ENCODE data around the gene PLXNC1. TPM values are rescaled to one million over a fixed set of nuclear protein-coding genes. Genes with fewer than 3 reads are reported as not detected.

Gene PLXNC1
- total and polyA plus RNA-seq, 9 of the 15 experiments (the other 6 are each of a cell fraction or from before 2014, with no cell fraction given) = 0.08 to 0.87 (median 0.28) TPM

GRCh38 chr12:94228488-94228907, 80.1 kb downstream of the PLXNC1 start:
- 2% methylated on average over 8 of the region's 8 CpGs for WGBS (ENCODE audit: insufficient coverage, low coverage, missing lambda C conversion rate)
- Histone ChIP-seq H3K4me1 (replicated peaks in 1 of 2; ENCODE audit: control insufficient read depth in 2 of 2, insufficient read depth in 2 of 2, low read length in 2 of 2) (no peaks in the 10 kb centered on the region; a peak in 1 of 5 replicates), H3K79me2 (ENCODE audit: control insufficient read depth, insufficient read depth, low read length) (no peaks in the 10 kb centered on the region), H3K9me3 (replicated peaks; ENCODE audit: control insufficient read depth, insufficient read depth, low read depth, low read length) (no peaks in the 10 kb centered on the region), H3K9ac (ENCODE audit: insufficient read depth in 1 of 2, low read depth in 2 of 2, low read length in 2 of 2) (no peak overlapping the region), H3K9me1 (ENCODE audit: control insufficient read depth, insufficient read depth, low read length) (no peaks in the 10 kb centered on the region), H3K4me2 (ENCODE audit: insufficient read depth, low read length) (no peak overlapping the region), H3K4me3 (no peak overlapping the region), H2AFZ (ENCODE audit: low read depth, low read length) (no peak overlapping the region), H3K36me3 (ENCODE audit: control insufficient read depth, insufficient read depth, low read length) (no peaks in the 10 kb centered on the region), H3K27me3 (ENCODE audit: control insufficient read depth in 2 of 2, insufficient read depth in 2 of 2, low read length in 2 of 2) (peaks cover 36 to 49% of the 10 kb centered on the region in 2 experiments), H4K20me1 (replicated peaks; ENCODE audit: control insufficient read depth, insufficient read depth, low read length) (no peaks in the 10 kb centered on the region; the same call in 1 of the 2 replicates), H3K27ac (ENCODE audit: extremely low read depth, low read depth, low read length) (no peak overlapping the region)
- peak; percentile 15 for FAIRE-seq
- BruUV-seq (replicated peaks) = no TSS peak
- DNase-seq (ENCODE audit: extremely low read depth in 1 of 4, low spot score in 3 of 4) = no peak
- in situ Hi-C loops (cut with MboI) = no loop called here
- POLR2A ChIA-PET = no interaction called here
- ATAC-seq = no peak
- TF ChIP-seq NR2F6 (CRISPR knock-in tag; IDR thresholded peaks at IDR 0.05) (no peak), CEBPB (tag; IDR thresholded peaks at IDR 0.05) (peak; percentile 49)
- CTCF ChIA-PET (ENCODE audit: low intra/inter-chr PET ratio) = no interaction called here
- intact Hi-C loops (cut with micrococcal nuclease) = no loop called here

GRCh38 chr12:94229902-94230301, 81.5 kb downstream of the PLXNC1 start:
- CTCF ChIA-PET (ENCODE audit: low intra/inter-chr PET ratio) = no interaction called here
- Histone ChIP-seq H3K9ac (ENCODE audit: insufficient read depth in 1 of 2, low read depth in 2 of 2, low read length in 2 of 2) (no peak overlapping the region), H3K4me2 (ENCODE audit: insufficient read depth, low read length) (no peak overlapping the region), H3K4me3 (no peak overlapping the region), H4K20me1 (replicated peaks; ENCODE audit: control insufficient read depth, insufficient read depth, low read length) (no peaks in the 10 kb centered on the region), H3K9me1 (ENCODE audit: control insufficient read depth, insufficient read depth, low read length) (no peaks in the 10 kb centered on the region), H3K27me3 (ENCODE audit: control insufficient read depth in 2 of 2, insufficient read depth in 2 of 2, low read length in 2 of 2) (peaks cover 25 to 43% of the 10 kb centered on the region in 2 experiments), H3K9me3 (replicated peaks; ENCODE audit: control insufficient read depth, insufficient read depth, low read depth, low read length) (no peaks in the 10 kb centered on the region), H3K36me3 (ENCODE audit: control insufficient read depth, insufficient read depth, low read length) (no peaks in the 10 kb centered on the region), H3K79me2 (ENCODE audit: control insufficient read depth, insufficient read depth, low read length) (no peaks in the 10 kb centered on the region), H3K27ac (ENCODE audit: extremely low read depth, low read depth, low read length) (no peak overlapping the region), H2AFZ (ENCODE audit: low read depth, low read length) (no peak overlapping the region), H3K4me1 (replicated peaks in 1 of 2; ENCODE audit: control insufficient read depth in 2 of 2, insufficient read depth in 2 of 2, low read length in 2 of 2) (no peaks in the 10 kb centered on the region; a peak in 1 of 5 replicates)
- no peak for ATAC-seq
- DNase-seq (ENCODE audit: extremely low read depth in 1 of 4, low spot score in 3 of 4) = no peak
- intact Hi-C loops (cut with micrococcal nuclease) = no loop called here
- BruUV-seq (replicated peaks) = no TSS peak
- 0% methylated on average over 4 of the region's 4 CpGs for WGBS (ENCODE audit: insufficient coverage, low coverage, missing lambda C conversion rate)
- in situ Hi-C loops (cut with MboI) = no loop called here
- POLR2A ChIA-PET = no interaction called here
- no peak for FAIRE-seq
- TF ChIP-seq LEF1 (IDR thresholded peaks at IDR 0.05) (no peak), ZNF57 (CRISPR knock-in tag; IDR thresholded peaks at IDR 0.05) (no peak), ILK (tag; IDR thresholded peaks at IDR 0.05; ENCODE audit: borderline replicate concordance, low read depth) (no peak), CEBPZ (IDR thresholded peaks at IDR 0.05; ENCODE audit: borderline replicate concordance, low read depth, low read length) (no peak), PHF20 (IDR thresholded peaks at IDR 0.05; ENCODE audit: partially characterized antibody) (no peak), PYGO2 (tag; IDR thresholded peaks at IDR 0.05) (no peak), ZNF76 (CRISPR knock-in tag; IDR thresholded peaks at IDR 0.05; ENCODE audit: borderline replicate concordance) (no peak), ZMIZ1 (IDR thresholded peaks at IDR 0.05; ENCODE audit: low read depth in 2 of 2, low read length in 2 of 2) (no peak)

Data from K562 (cell line).